ENCODE results near the gene MFSD6. TPM values are rescaled to one million over a fixed set of nuclear protein-coding genes. Genes with fewer than 3 reads are reported as not detected.

Gene MFSD6
- total RNA-seq, 6 experiments from 2014 or later = 3.2 to 10.4 (median 9.5) TPM

DNA sequence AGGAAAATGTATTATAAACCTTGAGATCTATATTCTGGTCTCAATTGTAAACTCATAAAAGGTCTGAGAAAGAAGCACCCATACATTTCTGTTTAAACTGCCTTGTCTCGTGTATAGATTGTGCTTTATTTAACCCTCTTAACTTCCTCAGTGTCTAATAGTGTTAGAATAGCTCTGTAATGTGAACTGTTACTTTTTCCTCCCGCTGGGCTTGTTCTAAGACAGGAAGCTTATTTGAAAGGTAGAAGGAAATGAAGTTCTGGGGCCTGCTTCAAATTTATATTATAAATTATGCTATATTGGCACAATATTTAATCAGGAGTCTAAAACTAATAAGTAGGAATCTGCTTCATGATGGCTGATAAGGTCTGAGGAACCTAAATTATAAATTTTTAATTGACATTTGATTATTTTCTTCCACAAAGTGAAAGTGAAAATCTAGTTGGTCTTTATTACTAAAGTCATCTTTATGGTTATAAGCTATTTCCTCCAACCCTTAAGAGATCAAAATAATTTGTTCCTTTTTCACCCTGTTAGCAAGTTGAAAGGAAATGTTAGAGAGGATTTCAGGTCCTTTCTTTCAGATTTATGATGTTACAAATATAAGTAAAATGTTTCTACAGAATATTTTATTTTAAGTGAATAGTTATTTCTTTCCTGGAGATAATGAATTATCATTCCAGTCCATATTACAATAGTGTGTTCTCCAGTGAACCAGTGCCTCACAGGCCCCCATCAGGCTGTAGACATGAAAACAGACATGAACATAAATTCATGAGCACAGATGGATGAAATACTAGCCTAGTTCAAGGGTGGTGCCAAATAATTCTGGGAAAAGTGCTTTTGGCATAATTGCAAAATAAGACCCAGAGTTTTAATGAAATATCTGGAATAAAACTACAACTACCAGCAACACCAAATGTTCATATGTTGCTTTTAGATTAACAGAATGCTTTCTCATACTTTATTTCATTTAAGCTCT, 7.9 kb downstream of the MFSD6 start:
- H3K4me1 Mint-ChIP-seq (ENCODE audit: low read depth) = peaks cover 6% of the 10 kb centered on the region; the same call in 1 of the 2 replicates
- no peaks in the 10 kb centered on the region for H3K9me3 Mint-ChIP-seq
- no peaks in the 10 kb centered on the region; the same call in 1 of the 2 replicates for H3K27me3 Mint-ChIP-seq (ENCODE audit: insufficient read depth)
- no peaks in the 10 kb centered on the region for H3K36me3 Mint-ChIP-seq (ENCODE audit: low read depth)
- TF ChIP-seq, protein P1, sequence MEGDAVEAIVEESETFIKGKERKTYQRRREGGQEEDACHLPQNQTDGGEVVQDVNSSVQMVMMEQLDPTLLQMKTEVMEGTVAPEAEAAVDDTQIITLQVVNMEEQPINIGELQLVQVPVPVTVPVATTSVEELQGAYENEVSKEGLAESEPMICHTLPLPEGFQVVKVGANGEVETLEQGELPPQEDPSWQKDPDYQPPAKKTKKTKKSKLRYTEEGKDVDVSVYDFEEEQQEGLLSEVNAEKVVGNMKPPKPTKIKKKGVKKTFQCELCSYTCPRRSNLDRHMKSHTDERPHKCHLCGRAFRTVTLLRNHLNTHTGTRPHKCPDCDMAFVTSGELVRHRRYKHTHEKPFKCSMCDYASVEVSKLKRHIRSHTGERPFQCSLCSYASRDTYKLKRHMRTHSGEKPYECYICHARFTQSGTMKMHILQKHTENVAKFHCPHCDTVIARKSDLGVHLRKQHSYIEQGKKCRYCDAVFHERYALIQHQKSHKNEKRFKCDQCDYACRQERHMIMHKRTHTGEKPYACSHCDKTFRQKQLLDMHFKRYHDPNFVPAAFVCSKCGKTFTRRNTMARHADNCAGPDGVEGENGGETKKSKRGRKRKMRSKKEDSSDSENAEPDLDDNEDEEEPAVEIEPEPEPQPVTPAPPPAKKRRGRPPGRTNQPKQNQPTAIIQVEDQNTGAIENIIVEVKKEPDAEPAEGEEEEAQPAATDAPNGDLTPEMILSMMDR (IDR thresholded peaks at IDR 0.05) = no peak
- no peak for DNase-seq
- H3K4me3 Mint-ChIP-seq = peak overlapping the region; percentile 4; the same call in 1 of the 2 replicates
- H3K27ac Mint-ChIP-seq = no peak overlapping the region

DNA sequence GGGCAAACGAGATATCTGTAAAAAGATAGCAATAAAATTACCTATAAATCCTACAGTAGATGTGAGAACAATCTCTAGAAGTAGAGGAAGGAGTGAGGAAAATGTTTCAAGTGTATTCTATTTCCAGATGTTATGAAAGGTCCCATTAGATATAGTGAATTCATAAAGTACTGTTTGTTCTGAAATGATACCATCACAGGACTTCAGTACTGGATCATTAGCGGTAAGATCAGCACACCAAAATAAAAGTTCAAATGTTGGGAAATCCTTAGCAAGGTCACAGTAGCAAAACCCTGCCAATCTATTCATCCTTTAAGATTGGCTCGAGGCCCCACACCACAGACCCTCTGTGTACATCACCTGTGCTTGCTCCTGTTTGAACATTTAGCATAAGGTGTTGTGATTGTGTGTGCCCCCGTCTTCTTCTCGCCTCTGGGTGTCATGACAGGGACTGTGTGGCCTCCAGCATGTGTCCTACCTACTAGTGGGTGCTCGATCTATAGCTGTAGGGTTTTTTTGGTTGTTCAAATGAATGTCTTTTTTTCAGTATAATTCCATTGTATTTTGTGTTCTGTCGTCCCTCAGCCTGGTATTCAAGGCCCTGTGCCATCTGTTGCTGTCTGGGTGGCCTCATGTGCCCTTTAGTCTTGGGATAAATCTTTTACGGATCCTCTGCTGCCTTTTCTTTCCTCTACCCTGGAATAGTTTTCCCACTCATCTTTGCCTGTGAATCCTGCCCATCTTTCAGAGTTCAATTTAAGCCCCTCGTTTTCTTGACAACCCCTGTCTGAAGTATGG, 9.1 kb downstream of the MFSD6 start:
- DNase-seq = no peak
- no peaks in the 10 kb centered on the region; the same call in 1 of the 2 replicates for H3K27me3 Mint-ChIP-seq (ENCODE audit: insufficient read depth)
- H3K9me3 Mint-ChIP-seq = no peaks in the 10 kb centered on the region
- no peaks in the 10 kb centered on the region for H3K36me3 Mint-ChIP-seq (ENCODE audit: low read depth)
- H3K4me3 Mint-ChIP-seq = no peak overlapping the region
- no peak overlapping the region for H3K27ac Mint-ChIP-seq
- peaks cover 6% of the 10 kb centered on the region; the same call in 1 of the 2 replicates for H3K4me1 Mint-ChIP-seq (ENCODE audit: low read depth)
- TF ChIP-seq, protein P1 (IDR thresholded peaks at IDR 0.05) = no peak

GRCh38 chr2:190418727-190419126, 10.6 kb downstream of the MFSD6 start:
- TF ChIP-seq, protein P1 (IDR thresholded peaks at IDR 0.05) = no peak
- Mint-ChIP-seq H3K4me1 (ENCODE audit: low read depth) (no peaks in the 10 kb centered on the region), H3K9me3 (no peaks in the 10 kb centered on the region), H3K27ac (no peak overlapping the region), H3K36me3 (ENCODE audit: low read depth) (no peaks in the 10 kb centered on the region), H3K27me3 (ENCODE audit: insufficient read depth) (no peaks in the 10 kb centered on the region; the same call in none of the 2 replicates), H3K4me3 (no peak overlapping the region)
- DNase-seq = no peak

DNA sequence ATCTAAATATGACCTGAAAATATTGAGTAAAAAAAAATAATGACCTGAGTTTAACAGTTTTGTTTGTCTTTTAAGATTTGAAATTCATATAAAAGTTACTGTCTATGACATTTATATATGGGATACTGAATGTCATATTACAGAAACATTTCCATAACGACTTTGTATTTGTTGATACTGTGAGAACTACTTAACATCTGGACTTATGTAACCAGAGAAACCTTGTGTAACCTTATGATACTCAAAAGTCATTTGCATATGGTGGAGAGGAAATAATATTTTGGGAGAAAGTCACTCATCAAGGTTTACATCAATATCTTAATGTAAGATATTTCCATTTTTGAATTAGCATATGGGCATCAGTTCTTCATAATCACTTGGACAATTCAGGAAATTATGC, 12.6 kb downstream of the MFSD6 start:
- H3K4me1 Mint-ChIP-seq (ENCODE audit: low read depth) = no peaks in the 10 kb centered on the region
- H3K27ac Mint-ChIP-seq = no peak overlapping the region
- no peak for DNase-seq
- TF ChIP-seq, protein P1 (IDR thresholded peaks at IDR 0.05) = no peak
- no peaks in the 10 kb centered on the region for H3K9me3 Mint-ChIP-seq
- H3K36me3 Mint-ChIP-seq (ENCODE audit: low read depth) = no peaks in the 10 kb centered on the region
- H3K4me3 Mint-ChIP-seq = no peak overlapping the region
- no peaks in the 10 kb centered on the region; the same call in none of the 2 replicates for H3K27me3 Mint-ChIP-seq (ENCODE audit: insufficient read depth)

GRCh38 chr2:190425221-190425866, 17.2 kb downstream of the MFSD6 start:
- H3K27ac Mint-ChIP-seq = no peak overlapping the region
- H3K4me1 Mint-ChIP-seq (ENCODE audit: low read depth) = no peaks in the 10 kb centered on the region
- no peak overlapping the region for H3K4me3 Mint-ChIP-seq
- TF ChIP-seq, protein P1 (IDR thresholded peaks at IDR 0.05) = no peak
- no peaks in the 10 kb centered on the region; the same call in 1 of the 2 replicates for H3K27me3 Mint-ChIP-seq (ENCODE audit: insufficient read depth)
- no peaks in the 10 kb centered on the region for H3K9me3 Mint-ChIP-seq
- no peaks in the 10 kb centered on the region for H3K36me3 Mint-ChIP-seq (ENCODE audit: low read depth)
- DNase-seq = no peak
